ENCODE measurements around the gene PPP2R2C.

The PPP2R2C gene

GRCh38 chr4:6336166-6336565, 136.2 kb downstream of the PPP2R2C start:
- H3K27ac ChIP-seq = no peak overlapping the region
- TF ChIP-seq ZFX (IDR thresholded peaks at IDR 0.05; ENCODE audit: borderline replicate concordance) (no peak), CTCF (IDR thresholded peaks at IDR 0.05) (no peak)

GRCh38 chr4:6335040-6335590, 137.3 kb downstream of the PPP2R2C start:
- TF ChIP-seq ZFX (IDR thresholded peaks at IDR 0.05; ENCODE audit: borderline replicate concordance) (no peak), CTCF (IDR thresholded peaks at IDR 0.05) (no peak)
- no peak overlapping the region for H3K27ac ChIP-seq

- TF ChIP-seq ZFX (IDR thresholded peaks at IDR 0.05; ENCODE audit: borderline replicate concordance) = no peak
- TF ChIP-seq CTCF (IDR thresholded peaks at IDR 0.05) = peak; percentile 37
These were observed 138.1 kb downstream of the PPP2R2C start for GRCh38 chr4:6334203-6334887.

GRCh38 chr4:6333301-6334202, 138.9 kb downstream of the PPP2R2C start:
- TF ChIP-seq CTCF (IDR thresholded peaks at IDR 0.05) = peak; percentile 76
- TF ChIP-seq ZFX (IDR thresholded peaks at IDR 0.05; ENCODE audit: borderline replicate concordance) = no peak
- no peak overlapping the region for H3K27ac ChIP-seq

More at GRCh38 chr4:6334203-6334887, 138.1 kb downstream of the PPP2R2C start:
- H3K27ac ChIP-seq = no peak overlapping the region

- no peak overlapping the region for H3K27ac ChIP-seq
- TF ChIP-seq ZFX (IDR thresholded peaks at IDR 0.05; ENCODE audit: borderline replicate concordance) (no peak), CTCF (IDR thresholded peaks at IDR 0.05) (no peak)
These were observed 139.8 kb downstream of the PPP2R2C start for GRCh38 chr4:6332669-6333050.

- peak; percentile 87 for TF ChIP-seq CTCF (IDR thresholded peaks at IDR 0.05)
- no peak for TF ChIP-seq ZFX (IDR thresholded peaks at IDR 0.05; ENCODE audit: borderline replicate concordance)
- no peak overlapping the region for H3K27ac ChIP-seq
These were observed 140.3 kb downstream of the PPP2R2C start for GRCh38 chr4:6332042-6332668.
